ENCODE results near the gene CD63.

DNA sequence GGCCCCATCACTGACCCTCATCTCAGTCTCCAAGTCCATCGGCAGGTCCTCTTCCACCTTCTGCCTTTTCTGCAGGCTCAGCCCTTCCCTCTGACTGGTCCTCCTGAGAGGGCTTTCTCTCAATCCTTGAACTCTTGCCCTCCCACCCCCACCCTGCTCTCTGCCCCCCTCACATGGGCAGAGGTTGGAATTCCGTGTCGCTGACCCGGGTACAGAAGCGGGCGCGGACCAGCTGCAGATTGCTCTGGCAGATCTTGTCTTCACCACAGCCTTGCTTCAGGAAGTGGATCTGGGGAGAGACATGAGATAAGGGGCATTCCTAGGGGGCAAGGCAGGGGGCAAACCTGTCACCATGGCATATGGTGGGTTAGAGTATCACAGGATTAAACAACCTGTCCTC lies 33.5 kb downstream of the CD63 start:
- TF ChIP-seq, protein P1, sequence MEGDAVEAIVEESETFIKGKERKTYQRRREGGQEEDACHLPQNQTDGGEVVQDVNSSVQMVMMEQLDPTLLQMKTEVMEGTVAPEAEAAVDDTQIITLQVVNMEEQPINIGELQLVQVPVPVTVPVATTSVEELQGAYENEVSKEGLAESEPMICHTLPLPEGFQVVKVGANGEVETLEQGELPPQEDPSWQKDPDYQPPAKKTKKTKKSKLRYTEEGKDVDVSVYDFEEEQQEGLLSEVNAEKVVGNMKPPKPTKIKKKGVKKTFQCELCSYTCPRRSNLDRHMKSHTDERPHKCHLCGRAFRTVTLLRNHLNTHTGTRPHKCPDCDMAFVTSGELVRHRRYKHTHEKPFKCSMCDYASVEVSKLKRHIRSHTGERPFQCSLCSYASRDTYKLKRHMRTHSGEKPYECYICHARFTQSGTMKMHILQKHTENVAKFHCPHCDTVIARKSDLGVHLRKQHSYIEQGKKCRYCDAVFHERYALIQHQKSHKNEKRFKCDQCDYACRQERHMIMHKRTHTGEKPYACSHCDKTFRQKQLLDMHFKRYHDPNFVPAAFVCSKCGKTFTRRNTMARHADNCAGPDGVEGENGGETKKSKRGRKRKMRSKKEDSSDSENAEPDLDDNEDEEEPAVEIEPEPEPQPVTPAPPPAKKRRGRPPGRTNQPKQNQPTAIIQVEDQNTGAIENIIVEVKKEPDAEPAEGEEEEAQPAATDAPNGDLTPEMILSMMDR (conservative IDR thresholded peaks at IDR 0.05): no peak
- no peak for TF ChIP-seq ZFX (IDR thresholded peaks at IDR 0.05)

All from C4-2B (cell line).